Activated CD4-positive, alpha-beta T cell treated with anti-CD3 and anti-CD28 coated beads for 24 hours (primary cell): ENCODE results near the gene IGF2.
"Not testable (repeated sequence)": the region's sequence is repeated elsewhere in the genome, so short reads cannot be mapped to it uniquely, and the experiment has no call there.

Experiments
- DNase-seq, 2 donors: peaks; one replicate each; pipeline ENCODE4 v3.0.0-alpha.2; 2020; ENCODE audit warnings: low read depth in 2 of 2

IGF2 gene

GRCh38 chr11:2139123-2139521 lies at the start of gene IGF2:
Gene IGF2, minus strand, starts transcription at chr11:2139389. Its CDS starts 3,866 bp downstream, at chr11:2135523.
- DNase-seq, result no peak

DNA sequence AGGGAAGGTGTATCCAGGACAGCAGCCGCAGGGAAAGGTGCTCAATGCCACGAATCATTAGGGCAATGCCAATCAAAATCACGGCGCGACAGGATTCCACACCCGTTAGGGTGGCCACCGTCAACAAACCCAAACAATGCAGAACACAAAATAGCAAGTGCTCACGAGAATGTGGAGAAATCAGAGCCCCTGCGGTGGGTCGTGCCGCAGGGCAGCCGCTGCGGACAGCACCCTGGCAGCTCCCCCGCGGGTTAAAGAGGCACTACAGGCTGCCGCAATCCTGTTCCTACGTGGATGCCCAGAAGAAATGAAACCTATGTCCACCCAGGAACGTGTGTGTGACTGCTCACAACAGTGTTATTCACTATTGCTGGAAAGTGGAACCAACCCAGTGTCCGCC lies 49.6 kb upstream of the IGF2 start:
- no peak for DNase-seq

- no peak for DNase-seq
Measured at GRCh38 chr11:2187280-2187707, 48.1 kb upstream of the IGF2 start.

GRCh38 chr11:2186669-2187279 lies 47.6 kb upstream of the IGF2 start:
- DNase-seq, result peak; percentile 22 to 29

GRCh38 chr11:2185324-2186085 lies 46.3 kb upstream of the IGF2 start:
- DNase-seq, result no peak

DNA sequence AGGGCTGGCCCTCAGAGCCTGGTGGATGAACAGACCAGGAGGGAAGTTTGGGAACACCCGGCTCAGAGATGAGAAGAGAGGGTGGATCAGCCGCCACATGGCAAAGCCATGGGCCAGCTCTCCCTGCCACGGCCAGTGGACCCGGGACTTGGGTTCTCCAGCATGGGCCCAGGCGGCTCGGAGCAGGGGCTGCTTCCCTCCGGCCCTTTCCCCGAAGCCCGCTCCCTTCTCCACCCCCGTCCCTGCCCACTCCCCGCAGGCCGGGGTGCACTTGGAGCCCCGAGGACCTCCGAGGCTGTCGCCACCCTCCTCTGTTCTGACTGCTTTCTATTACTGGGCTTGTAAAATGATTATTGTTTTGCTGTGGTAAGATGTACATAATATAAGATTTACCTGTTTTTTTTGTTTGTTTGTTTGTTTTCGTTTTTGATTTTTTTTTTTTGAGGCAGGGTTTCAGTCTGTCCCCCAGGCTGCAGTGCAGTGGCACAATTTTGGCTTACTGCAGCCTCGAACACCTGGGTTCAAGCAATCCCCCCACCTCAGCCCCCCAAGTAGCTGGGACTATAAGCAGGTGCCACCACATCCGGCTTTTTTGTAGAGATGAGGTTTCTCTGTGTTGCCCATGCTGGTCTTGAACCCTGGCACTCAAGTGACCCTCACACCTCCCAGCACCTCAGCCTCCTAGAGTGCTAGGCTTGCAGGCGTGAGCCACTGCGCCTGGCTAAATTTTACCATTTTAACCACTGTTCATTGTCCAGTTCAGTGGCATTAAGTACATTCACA lies 43.7 kb upstream of the IGF2 start:
- no peak for DNase-seq

DNA sequence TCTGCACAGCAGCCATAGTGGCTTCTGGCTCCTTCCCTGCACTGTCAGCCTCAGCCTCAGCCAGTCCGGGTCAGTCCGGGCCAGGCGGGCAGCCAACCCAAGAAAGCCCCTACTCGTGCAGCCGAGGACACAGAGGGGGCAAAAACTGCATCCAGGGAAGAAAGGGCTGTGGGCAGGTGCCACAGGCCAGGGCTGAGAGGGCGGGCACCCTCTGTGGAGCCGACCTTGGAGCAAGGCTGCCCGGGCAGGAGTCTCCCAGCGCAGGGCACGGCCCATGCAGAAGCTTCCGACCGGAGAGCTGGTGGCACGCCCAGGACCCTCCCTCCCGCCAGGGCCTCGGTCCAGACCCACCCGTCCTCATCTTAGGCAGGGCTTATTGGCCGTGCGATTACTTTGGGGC lies 42.9 kb upstream of the IGF2 start:
- DNase-seq, result no peak

GRCh38 chr11:2180789-2181370 lies 41.7 kb upstream of the IGF2 start:
- DNase-seq, result no peak

DNA sequence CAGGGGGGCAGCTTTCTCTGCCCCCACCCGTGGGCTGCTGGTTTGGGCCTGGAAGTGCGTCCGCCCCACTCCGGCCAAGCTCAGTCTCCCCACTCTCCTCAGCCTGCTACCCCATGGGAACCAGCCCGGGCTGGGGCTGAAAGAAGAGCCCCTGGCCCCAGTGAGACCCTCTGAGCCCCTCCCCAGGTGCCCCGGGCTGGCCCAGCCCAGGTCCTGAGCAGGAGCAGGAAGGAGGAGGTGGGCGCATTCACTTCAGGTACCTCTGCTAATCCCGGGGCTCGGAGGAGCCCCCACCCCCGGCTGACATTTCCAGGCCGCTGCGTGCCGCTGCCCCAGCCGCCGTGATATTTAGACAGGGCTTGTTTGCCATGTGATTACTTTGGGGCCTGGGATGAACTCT lies 41.2 kb upstream of the IGF2 start:
- no peak for DNase-seq

DNA sequence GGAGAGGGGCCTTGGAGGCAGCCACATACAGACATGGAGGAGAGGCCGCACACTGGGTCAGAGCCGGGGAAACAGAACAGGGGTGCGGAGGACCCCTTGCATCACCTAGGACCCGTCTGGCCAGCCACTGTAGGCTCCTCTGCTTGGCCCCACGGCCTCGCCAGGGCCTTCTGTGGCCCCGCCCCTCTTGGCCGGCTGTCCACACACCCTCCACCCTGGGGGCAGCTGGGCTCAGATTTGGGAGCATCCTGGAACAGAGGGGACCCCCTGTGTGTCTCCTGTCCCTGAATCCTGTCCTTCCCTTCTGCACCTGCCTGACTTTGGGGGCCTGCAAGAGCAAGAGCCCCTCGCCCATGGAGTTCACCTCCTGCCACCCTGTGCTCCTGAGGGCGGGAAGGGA lies 40.3 kb upstream of the IGF2 start:
- no peak for DNase-seq

DNA sequence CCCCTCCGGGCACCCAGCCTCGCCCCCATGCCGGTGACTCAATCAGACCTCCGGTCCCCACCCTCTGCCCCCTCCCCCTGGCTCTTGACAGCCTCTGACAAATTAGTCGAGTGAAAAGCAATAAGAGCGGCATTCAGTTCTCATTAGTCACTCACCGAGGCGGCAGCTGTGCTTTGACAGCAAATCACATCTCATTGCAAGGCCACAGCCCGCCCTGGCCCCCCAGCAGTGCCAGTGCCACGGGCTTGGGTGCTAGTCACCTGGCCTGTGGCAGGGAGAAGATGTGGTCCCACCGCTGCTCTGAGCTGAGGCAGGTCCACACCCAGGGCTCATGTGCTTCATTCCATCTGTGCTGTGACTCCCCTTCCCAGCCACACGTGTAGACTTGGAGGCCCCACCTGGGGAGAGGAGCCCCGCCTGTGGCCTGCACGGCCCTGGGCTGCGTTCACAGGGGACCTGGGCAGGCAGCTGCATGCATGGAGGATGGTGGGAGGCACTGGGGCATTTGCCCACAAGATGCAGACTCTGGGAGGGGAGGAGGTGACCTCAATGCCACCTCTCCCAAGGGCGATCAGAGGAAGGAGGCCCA lies 39.8 kb upstream of the IGF2 start:
- no peak for DNase-seq

DNA sequence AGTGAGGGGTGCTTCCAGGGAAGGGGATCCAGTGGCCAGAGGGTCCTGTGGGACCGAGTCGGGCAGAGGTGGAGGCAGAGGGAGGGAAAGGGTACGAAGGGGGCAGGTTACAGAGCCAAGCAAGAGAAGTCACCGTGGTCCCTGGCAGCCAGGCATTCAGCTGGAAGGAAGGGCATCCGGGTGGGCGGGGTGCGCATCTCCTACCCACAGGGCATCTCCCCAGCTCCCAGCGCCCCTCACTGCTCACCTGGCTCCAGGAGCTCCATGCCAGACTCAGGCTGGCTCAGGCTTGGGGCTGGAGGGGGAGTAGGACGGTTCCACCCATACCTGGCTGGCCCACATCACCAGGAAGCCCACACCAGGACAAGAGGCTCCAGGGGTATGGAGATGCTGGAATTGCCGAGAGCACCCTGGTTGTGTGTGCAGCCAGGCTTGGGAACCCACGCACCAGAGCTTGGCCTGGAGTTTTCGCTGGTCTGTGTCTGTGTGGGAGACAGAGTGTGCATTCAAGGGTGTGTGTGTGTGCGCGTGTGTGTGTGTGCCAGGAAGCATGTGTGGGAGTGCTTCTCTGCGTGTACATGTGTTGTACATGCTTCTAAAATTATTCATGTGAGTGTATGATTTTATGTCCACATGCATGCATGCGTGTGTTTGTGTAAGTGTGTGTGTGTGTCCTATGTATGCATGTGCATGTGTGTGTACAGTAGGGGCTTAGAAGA lies 39.0 kb upstream of the IGF2 start:
- not testable (repeated sequence) for DNase-seq

GRCh38 chr11:2177076-2177475 lies 37.9 kb upstream of the IGF2 start:
- no peak for DNase-seq

DNA sequence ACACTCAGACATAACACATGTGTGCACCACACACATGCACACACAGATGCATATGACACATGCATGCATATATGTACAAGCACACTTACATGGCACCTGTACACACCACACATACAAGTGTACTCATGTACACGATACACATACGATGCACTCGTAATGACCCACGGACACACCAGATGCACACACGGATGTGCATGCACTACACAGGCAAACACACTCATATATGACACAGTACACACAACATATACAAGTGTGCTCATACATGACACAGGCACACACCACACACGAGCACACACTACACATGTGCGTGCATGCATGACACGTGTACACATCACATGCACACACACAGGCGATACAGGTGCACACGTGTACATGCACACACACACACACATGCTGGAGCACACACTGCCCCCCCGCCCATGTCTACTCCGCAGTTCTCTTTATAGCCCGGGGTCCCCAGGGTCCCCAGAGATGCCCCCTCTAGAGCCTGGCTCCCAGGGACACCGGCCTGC lies 37.3 kb upstream of the IGF2 start:
- no peak for DNase-seq

DNA sequence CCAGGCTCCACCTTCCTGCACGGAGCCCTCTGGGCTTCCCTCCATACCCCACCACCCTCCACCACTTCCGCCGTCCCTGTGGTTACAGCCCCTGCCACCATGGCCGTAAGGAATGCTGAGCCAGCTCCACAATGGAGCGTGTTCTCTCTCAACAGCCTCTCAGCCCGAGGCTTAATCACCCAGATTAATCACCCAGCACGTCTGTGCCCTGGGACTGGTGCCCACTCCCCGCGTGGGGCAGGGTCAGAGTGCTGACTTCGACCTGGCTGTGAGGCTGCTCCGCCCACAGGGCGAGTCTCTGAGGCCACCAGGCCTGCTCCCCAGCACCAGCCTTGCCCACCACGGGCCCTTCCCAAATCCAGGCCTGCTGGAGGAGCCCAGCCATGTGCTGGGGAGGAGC lies 36.5 kb upstream of the IGF2 start:
- no peak for DNase-seq

GRCh38 chr11:2174361-2174760 lies 35.2 kb upstream of the IGF2 start:
- no peak for DNase-seq

DNA sequence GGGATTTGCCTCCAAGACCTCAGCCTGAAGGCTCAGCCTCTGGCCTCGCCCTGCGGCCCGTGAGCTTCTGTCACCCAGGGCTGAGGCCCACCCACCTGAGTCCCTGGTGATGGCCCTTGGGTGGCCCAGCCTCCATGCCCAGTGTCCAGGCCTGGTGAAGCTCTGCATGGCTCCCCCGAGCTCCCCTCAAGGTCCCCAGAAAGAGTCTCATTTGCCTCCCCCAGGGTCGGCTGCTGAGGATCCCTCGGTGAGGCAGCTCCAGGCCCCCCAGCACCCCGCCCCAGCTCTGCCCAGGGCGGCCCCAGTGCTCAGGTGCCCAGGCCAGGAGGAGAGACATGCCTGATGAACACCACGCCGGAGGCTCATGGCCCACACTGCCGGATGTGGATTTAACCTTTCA lies 34.6 kb upstream of the IGF2 start:
- no peak for DNase-seq

- DNase-seq, result no peak
Measured at GRCh38 chr11:2173150-2173693, 34.0 kb upstream of the IGF2 start.

- no peak for DNase-seq
Measured at GRCh38 chr11:2172676-2173075, 33.5 kb upstream of the IGF2 start.

DNA sequence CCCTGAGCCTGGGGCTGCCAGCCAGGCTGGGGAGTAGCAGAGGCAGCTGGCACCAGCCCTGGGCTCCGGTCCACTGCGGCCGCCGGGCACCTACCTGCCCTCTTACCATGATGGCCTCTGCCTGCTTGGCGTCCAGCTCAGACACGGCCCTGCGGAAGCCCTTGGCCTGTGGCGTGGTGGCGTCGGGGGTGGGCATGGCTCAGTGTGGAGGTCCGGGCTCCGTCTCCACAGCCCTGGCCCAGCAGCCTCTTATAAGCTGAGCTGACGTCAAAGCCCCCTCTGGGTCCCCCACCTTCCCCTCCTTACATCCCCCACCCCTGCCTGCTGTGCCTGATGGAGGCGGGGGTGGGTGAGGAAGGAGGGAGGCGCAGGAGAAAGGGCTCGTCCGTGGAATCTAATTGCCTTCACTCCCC lies 32.4 kb upstream of the IGF2 start, which contains the start of gene TH:
TH (minus strand) TSS at position 225 of the 413 bp plus-strand sequence; CDS start at position 196, 29 bp downstream.
- no peak for DNase-seq
